Upper lobe of left lung (tissue), 6 donors: ENCODE results near the gene ZSCAN26. TPM values are rescaled to one million over a fixed set of nuclear protein-coding genes. Genes with fewer than 3 reads are reported as not detected.

Experiments
- ATAC-seq, 2 donors: fragments of 200-7000 bp; cut with Tn5 transposase; one replicate each; pipeline ENCODE4 v1.9.1; 2022; ENCODE audit warnings: mild to moderate bottlenecking in 2 of 2, moderate library complexity in 2 of 2; ENCODE audit not compliant: low FRiP score in 2 of 2
- DNase-seq, 2 donors: peaks; one replicate each; pipeline ENCODE4 v3.0.0-alpha.2; 2019 to 2020
- H3K27ac ChIP-seq, 4 donors: fragments of 200-600 bp; sonication (generic); one replicate each; pipeline ENCODE4 v1.5.1; 2016 to 2019
- H3K27me3 ChIP-seq, 4 donors: fragments of 200-600 bp; sonication (generic); one replicate each; pipeline ENCODE4 v1.5.1; 2017 to 2019
- H3K36me3 ChIP-seq, 4 donors: fragments of 200-600 bp; sonication (generic); one replicate each; pipeline ENCODE4 v1.5.1; 2016 to 2019
- H3K4me1 ChIP-seq, 4 donors: fragments of 200-600 bp; sonication (generic); one replicate each; pipeline ENCODE4 v1.5.1; 2018 to 2019
- H3K4me3 ChIP-seq, 4 donors: fragments of 200-600 bp; sonication (generic); one replicate each; pipeline ENCODE4 v1.5.1; 2017 to 2019; ENCODE audit warnings: mild to moderate bottlenecking in 2 of 4, moderate library complexity in 1 of 4
- H3K9me3 ChIP-seq, 4 donors: fragments of 200-600 bp; sonication (generic); one replicate each; pipeline ENCODE4 v1.5.1; 2018 to 2019
- EP300 ChIP-seq, 4 donors: sonication (generic); formaldehyde crosslinking; IDR thresholded peaks; one replicate each; pipeline ENCODE4 v1.5.1; 2017; ENCODE audit warnings: antibody characterized with exemption in 4 of 4, control low read depth in 2 of 4
- POLR2A ChIP-seq, 4 donors: fragments of 450-650 bp; IDR thresholded peaks; one replicate each; pipeline ENCODE4 v1.5.1; 2016 to 2017; ENCODE audit warnings: antibody characterized with exemption in 4 of 4, mild to moderate bottlenecking in 2 of 4
- POLR2AphosphoS5 ChIP-seq, 2 donors: sonication (generic); formaldehyde crosslinking; IDR thresholded peaks; one replicate each; pipeline ENCODE4 v1.5.1; 2017; ENCODE audit warnings: antibody characterized with exemption in 2 of 2
- whole genome bisulfite sequencing, 2 donors: methylation state at CpG; one replicate each; pipeline ENCODE4 v1.1.5; 2017 to 2018; 5-methylcytosine and 5-hydroxymethylcytosine counted together
- small RNA-seq, 4 donors: library from RNA; depleted of rRNA; stranded (forward); fragments of <200 nt; gene quantifications; one replicate each; pipeline ENCODE3, GENCODE V24; 2016
- total RNA-seq, 6 donors: library from RNA; depleted of rRNA in 4 of 6; stranded (reverse); fragments of >200 nt in 4 of 6; gene quantifications; one replicate each; pipeline versions ENCODE4 v1.1.0 to v1.2.1, GENCODE V29; 2016 to 2021
- TF ChIP-seq, protein P1 (sequence below), 6 experiments: fragments of 450-650 bp in 4 of 6; fragments of 200-600 bp in 2 of 6; sonication (generic) in 2 of 6; IDR thresholded peaks; one replicate each; pipeline ENCODE4 v1.5.1; 2016 to 2019; ENCODE audit warnings: antibody characterized with exemption in 6 of 6
- donor health status: DM: no; HTN: no; CAD: no; lungs with moderate emphysema.
- donor health status: DM: no; HTN: yes; CAD: no; lungs with severe emphysema.

ZSCAN26 gene
- total RNA-seq, 6 donors from 2014 or later = 9.1 to 24.1 (median 11.4) TPM

DNA sequence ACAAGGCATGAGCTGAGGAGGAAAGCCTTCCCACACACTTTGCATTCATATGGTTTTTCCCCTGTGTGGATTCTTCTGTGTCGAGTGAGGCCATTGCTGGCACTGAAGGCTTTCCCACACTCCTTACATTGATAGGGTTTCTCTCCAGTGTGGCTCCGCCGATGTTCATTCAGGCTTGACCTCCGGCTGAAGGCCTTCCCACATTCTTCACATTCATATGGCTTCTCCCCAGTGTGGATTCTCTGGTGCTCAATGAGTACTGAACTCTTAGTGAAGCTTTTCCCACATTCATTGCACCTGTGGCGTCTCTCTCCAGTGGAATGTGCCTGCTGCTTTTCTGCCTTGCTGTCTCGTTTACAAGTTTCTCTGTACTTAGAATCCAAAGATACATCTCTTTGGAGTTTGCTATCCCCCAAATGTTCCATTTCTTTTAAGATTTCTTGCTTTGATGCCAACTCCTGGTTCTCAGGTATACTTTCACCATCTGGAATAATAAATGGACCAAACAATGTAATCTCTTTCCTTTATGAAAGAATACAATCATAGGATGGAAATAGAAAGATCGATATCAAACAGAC, 59.5 kb downstream of the ZSCAN26 start:
- TF ChIP-seq EP300 (IDR thresholded peaks at IDR 0.05) (no peak), POLR2AphosphoS5 (IDR thresholded peaks at IDR 0.05) (no peak), POLR2A (IDR thresholded peaks at IDR 0.05) (no peak)
- TF ChIP-seq, protein P1, sequence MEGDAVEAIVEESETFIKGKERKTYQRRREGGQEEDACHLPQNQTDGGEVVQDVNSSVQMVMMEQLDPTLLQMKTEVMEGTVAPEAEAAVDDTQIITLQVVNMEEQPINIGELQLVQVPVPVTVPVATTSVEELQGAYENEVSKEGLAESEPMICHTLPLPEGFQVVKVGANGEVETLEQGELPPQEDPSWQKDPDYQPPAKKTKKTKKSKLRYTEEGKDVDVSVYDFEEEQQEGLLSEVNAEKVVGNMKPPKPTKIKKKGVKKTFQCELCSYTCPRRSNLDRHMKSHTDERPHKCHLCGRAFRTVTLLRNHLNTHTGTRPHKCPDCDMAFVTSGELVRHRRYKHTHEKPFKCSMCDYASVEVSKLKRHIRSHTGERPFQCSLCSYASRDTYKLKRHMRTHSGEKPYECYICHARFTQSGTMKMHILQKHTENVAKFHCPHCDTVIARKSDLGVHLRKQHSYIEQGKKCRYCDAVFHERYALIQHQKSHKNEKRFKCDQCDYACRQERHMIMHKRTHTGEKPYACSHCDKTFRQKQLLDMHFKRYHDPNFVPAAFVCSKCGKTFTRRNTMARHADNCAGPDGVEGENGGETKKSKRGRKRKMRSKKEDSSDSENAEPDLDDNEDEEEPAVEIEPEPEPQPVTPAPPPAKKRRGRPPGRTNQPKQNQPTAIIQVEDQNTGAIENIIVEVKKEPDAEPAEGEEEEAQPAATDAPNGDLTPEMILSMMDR (IDR thresholded peaks at IDR 0.05) = no peak
- Histone ChIP-seq H3K27me3 (no peaks in the 10 kb centered on the region), H3K4me3 (no peak overlapping the region), H3K4me1 (no peaks in the 10 kb centered on the region), H3K9me3 (peaks cover 15 to 43% (median 28%) of the 10 kb centered on the region in 4 donors), H3K36me3 (peaks cover 10 to 28% (median 22%) of the 10 kb centered on the region in 4 donors), H3K27ac (no peak overlapping the region)
- DNase-seq (no peak), ATAC-seq (no peak)
- 96 to 98% methylated on average over 7 of the region's 7 CpGs for WGBS, 2 donors

Small RNAs within 50 kb of the gene (small RNA-seq; reads per million reads assigned to genes)
- gene AL021997.1 (0 reads per million in 4 donors), gene AL021997.2 (0 reads per million in 4 donors)

Other genes with a start within 250 kb of the ZSCAN26 start
- gene ZNF165, start 186.6 kb upstream of the ZSCAN26 start, total RNA-seq = 1 to 10 TPM; 2.4 to 7.9 (median 3.7) TPM
- gene ZSCAN16, start 142.5 kb upstream of the ZSCAN26 start, total RNA-seq = 10 to 100 TPM in 1 of 6 donors, 1 to 10 TPM in 5; 4.1 to 16.8 (median 5.1) TPM
- 10 to 100 TPM; 11.7 to 24.9 (median 16.8) TPM for gene ZKSCAN8, start 125.3 kb upstream of the ZSCAN26 start, total RNA-seq
- 10 to 100 TPM in 5 of 6 donors, 1 to 10 TPM in 1; 5.4 to 36.7 (median 12.4) TPM for gene ZSCAN9, start 41.9 kb upstream of the ZSCAN26 start, total RNA-seq
- 1 to 10 TPM; 3.0 to 9.4 (median 4.7) TPM for gene ZKSCAN4, start 14.9 kb upstream of the ZSCAN26 start, total RNA-seq
- gene NKAPL, start 7.8 kb upstream of the ZSCAN26 start, total RNA-seq = 1 to 10 TPM in 2 of 6 donors, under 1 TPM in 4; 0.33 to 1.3 (median 0.70) TPM
- 1 to 10 TPM; 3.1 to 8.3 (median 4.1) TPM for gene PGBD1, start 14.4 kb downstream of the ZSCAN26 start, total RNA-seq
- gene ZSCAN31, start 69.0 kb downstream of the ZSCAN26 start, total RNA-seq = 10 to 100 TPM; 11.5 to 33.5 (median 18.6) TPM
- 10 to 100 TPM in 1 of 6 donors, 1 to 10 TPM in 5; 2.6 to 10.5 (median 5.6) TPM for gene ZKSCAN3, start 82.8 kb downstream of the ZSCAN26 start, total RNA-seq
- gene ZSCAN12, start 132.6 kb downstream of the ZSCAN26 start, total RNA-seq = 10 to 100 TPM in 1 of 6 donors, 1 to 10 TPM in 5; 2.6 to 10.5 (median 5.3) TPM
- gene ZSCAN23, start 176.3 kb downstream of the ZSCAN26 start, total RNA-seq = 1 to 10 TPM in 4 of 6 donors, under 1 TPM in 2; 0.91 to 6.3 (median 1.6) TPM
- gene GPX6, start 248.7 kb downstream of the ZSCAN26 start, total RNA-seq = not detected